ENCODE results near the gene CCDC134. TPM values are rescaled to one million over a fixed set of nuclear protein-coding genes. Genes with fewer than 3 reads are reported as not detected.

The CCDC134 gene
- total and polyA plus RNA-seq, 2 of the 8 experiments (the other 6 are each of a cell fraction or from before 2014, with no cell fraction given) = 7.7 to 20.0 TPM

GRCh38 chr22:41846268-41846987 lies 45.9 kb downstream of the CCDC134 start:
- Histone ChIP-seq H3K27me3 (replicated peaks in 1 of 4; ENCODE audit: control insufficient read depth in 3 of 4, extremely low read depth in 1 of 4, insufficient read depth in 3 of 4, low read length in 3 of 4) (no peaks in the 10 kb centered on the region), H3K18ac (ENCODE audit: extremely low read depth, low read length) (peak overlapping the region; percentile 22; the same call in 1 of the 2 replicates), H3K23me2 (ENCODE audit: low read depth, low read length) (no peaks in the 10 kb centered on the region), H3K4me3 (ENCODE audit: extremely low read depth in 1 of 4, insufficient read depth in 2 of 4, low read depth in 3 of 4, low read length in 4 of 4) (no peak overlapping the region), H2BK20ac (ENCODE audit: low read length) (no peak overlapping the region), H2BK120ac (replicated peaks; ENCODE audit: low read depth, low read length) (no peak overlapping the region), H4K5ac (ENCODE audit: insufficient read length, low read depth, low read length) (no peak overlapping the region), H3K27ac (ENCODE audit: low read depth, low read length) (0 out of 2 replicates have a peak overlapping the region, but pooled peaks have one; percentile 9), H3K79me1 (ENCODE audit: low read depth, low read length) (peaks cover 21% of the 10 kb centered on the region), H3K4ac (replicated peaks; ENCODE audit: insufficient read length, low read depth, low read length) (no peak overlapping the region), H3K56ac (replicated peaks; ENCODE audit: insufficient read length, low read depth, low read length) (no peak overlapping the region), H4K20me1 (replicated peaks in 1 of 2; ENCODE audit: control insufficient read depth in 1 of 2, insufficient read depth in 2 of 2, low read length in 2 of 2) (peaks cover 14 to 33% of the 10 kb centered on the region in 2 experiments), H3K4me2 (ENCODE audit: insufficient read depth in 1 of 2, low read depth in 2 of 2, low read length in 2 of 2) (peak overlapping the region in 1 of 2 experiments; percentile 34; a peak in 2 of 4 replicates), H3K23ac (ENCODE audit: insufficient read length) (no peak overlapping the region), H4K91ac (replicated peaks; ENCODE audit: insufficient read length, low read length) (no peak overlapping the region), H3K14ac (ENCODE audit: insufficient read length) (no peak overlapping the region), H2AK5ac (ENCODE audit: low read depth, low read length) (no peak overlapping the region), H2BK12ac (ENCODE audit: low read depth, low read length) (peak overlapping the region; percentile 35; the same call in 1 of the 2 replicates), H2AFZ (ENCODE audit: low read length) (no peak overlapping the region), H3K4me1 (replicated peaks in 1 of 4; ENCODE audit: control insufficient read depth in 3 of 4, insufficient read depth in 4 of 4, low read length in 3 of 4) (peaks cover 11 to 38% (median 26%) of the 10 kb centered on the region in 4 experiments), H4K8ac (ENCODE audit: extremely low read depth, insufficient read depth, low read length) (no peak overlapping the region), H3K9ac (replicated peaks in 1 of 4; ENCODE audit: extremely low read depth in 1 of 4, low read depth in 3 of 4, low read length in 3 of 4) (0 out of 7 replicates have a peak overlapping the region, but pooled peaks of 1 of the 4 experiments have one; percentile 19), H3K9me3 (ENCODE audit: insufficient read depth in 2 of 2, low read depth in 1 of 2, low read length in 1 of 2) (no peaks in the 10 kb centered on the region), H3K79me2 (ENCODE audit: control insufficient read depth in 1 of 2, insufficient read depth in 2 of 2, low read length in 2 of 2) (peaks cover 39 to 96% of the 10 kb centered on the region in 2 experiments), H3K36me3 (ENCODE audit: control insufficient read depth in 2 of 4, insufficient read depth in 4 of 4, low read length in 3 of 4) (peaks cover 0 to 16% (median 4%) of the 10 kb centered on the region in 4 experiments; a peak in 4 of 8 replicates), H2BK5ac (ENCODE audit: low read depth, low read length) (peak overlapping the region; percentile 46; the same call in 1 of the 2 replicates), H2BK15ac (ENCODE audit: low read length) (no peak overlapping the region)
- TF ChIP-seq SUZ12 (IDR thresholded peaks at IDR 0.05; ENCODE audit: low read length) = no peak
- TF ChIP-seq CREB1 (IDR thresholded peaks at IDR 0.05) = no peak
- no peak for TF ChIP-seq ATF3 (IDR thresholded peaks at IDR 0.05; ENCODE audit: insufficient read depth, low read depth, low read length)
- TF ChIP-seq EZH2 (IDR thresholded peaks at IDR 0.05; ENCODE audit: low read depth, low read length, severe bottlenecking) = no peak
- no peak for TF ChIP-seq RNF2 (IDR thresholded peaks at IDR 0.05; ENCODE audit: borderline replicate concordance, low read depth, low read length, missing control alignments, poor library complexity, severe bottlenecking)
- no peak for TF ChIP-seq MAX (IDR thresholded peaks at IDR 0.05)
- CTCF ChIA-PET (ENCODE audit: partially characterized antibody) = interaction anchor here (0.6 to 3.8 kb wide), 12 partner anchors 10 to 149 kb away, joined by 3 to 33 read pairs (median 4); no protein-coding TSS in a partner anchor
- POLR2A ChIA-PET (ENCODE audit: partially characterized antibody) = interaction anchor here (1.4 to 8.7 kb wide), 4 partner anchors 8 to 20 kb away, joined by 4 to 85 read pairs (median 10); partner anchors contain the start of gene SREBF2
- DNase-seq (ENCODE audit: low read depth in 1 of 2, low spot score in 2 of 2) (no peak), FAIRE-seq (no peak)
- 79% methylated on average over 10 of the region's 10 CpGs; no CpG with 5 or more reads in 1 of the 2 experiments for WGBS, 2 experiments (ENCODE audit: extremely low coverage in 1 of 2, insufficient coverage in 1 of 2, insufficient read length in 1 of 2, insufficient replicate concordance in 2 of 2, low coverage in 1 of 2, low lambda C conversion rate in 2 of 2, missing lambda C conversion rate in 1 of 2)

All from H1 (cell line).